Endothelial cell of umbilical vein (primary cell): ENCODE measurements around the gene ATXN1. TPM values are rescaled to one million over a fixed set of nuclear protein-coding genes. Genes with fewer than 3 reads are reported as not detected.

Experiments used
- BruUV-seq: library from RNA; stranded (reverse); fragments of 400-500 nt; replicated peaks from 2 replicates; lab custom pipeline; 2021; lab: Mats Ljungman, UMichigan
- CTCF ChIA-PET: fragments of 300-600, 350-600 bp; sonication (Branson Sonifier 250); formaldehyde crosslinking; loops from one replicate; lab custom pipeline; 2021; ENCODE audit warnings: antibody characterized with exemption, inconsistent platforms; lab: Charles Lee
- POLR2A ChIA-PET: fragments of 300-600, 350-600 bp; sonication (Branson Sonifier 250); formaldehyde crosslinking; loops from one replicate; lab custom pipeline; 2021; ENCODE audit warnings: antibody characterized with exemption, inconsistent platforms; lab: Charles Lee
- DNase-seq: peaks from one replicate; pipeline ENCODE4 v3.0.0-alpha.2; 2011; ENCODE audit warnings: low read depth, low spot score
- FAIRE-seq: peaks from 2 replicates; lab custom pipeline; 2011; peaks lifted over from hg19 to GRCh38; lab: Jason Lieb, UNC
- H2AFZ ChIP-seq: 2 replicates; pipeline ENCODE4 v1.6.0; 2012; ENCODE audit warnings: low read depth, low read length, control low read depth, inconsistent platforms
- H3K27ac ChIP-seq: 2 replicates; pipeline ENCODE4 v1.5.1; 2011; ENCODE audit warnings: low read depth, mild to moderate bottlenecking, control low read depth, low read length, moderate library complexity; ENCODE audit not compliant: insufficient read depth
- H3K27me3 ChIP-seq, 2 experiments: 2 replicates each; pipeline versions ENCODE4 v1.6.0 to v1.6.1; 2011; ENCODE audit warnings: low read length in 2 of 2, mixed read lengths in 1 of 2; ENCODE audit not compliant: control insufficient read depth in 2 of 2, insufficient read depth in 2 of 2
- H3K36me3 ChIP-seq, 2 experiments: 2 replicates in 1 of 2; 3 replicates in 1 of 2; pipeline ENCODE4 v1.5.1; 2011; ENCODE audit warnings: low read length in 2 of 2, mild to moderate bottlenecking in 1 of 2, moderate library complexity in 1 of 2; ENCODE audit not compliant: control insufficient read depth in 2 of 2, insufficient read depth in 2 of 2; ENCODE audit errors: extremely low read depth in 1 of 2
- H3K4me1 ChIP-seq: 3 replicates; pipeline ENCODE4 v1.5.1; 2011; ENCODE audit warnings: mild to moderate bottlenecking, low read length; ENCODE audit not compliant: control insufficient read depth, insufficient read depth; ENCODE audit errors: extremely low read depth
- H3K4me2 ChIP-seq: 2 replicates; pipeline ENCODE4 v1.6.1; 2011; ENCODE audit warnings: low read length, control low read depth, mixed read lengths; ENCODE audit not compliant: insufficient read depth
- H3K4me3 ChIP-seq, 3 experiments: fragments of 200-600 bp in 1 of 3; sonication (generic), shearing (Covaris generic) in 1 of 3; replicated peaks in 1 of 3; 2 replicates each; pipeline ENCODE4 v1.5.1; 2011 to 2016; ENCODE audit warnings: control low read depth in 3 of 3, low read length in 3 of 3, mild to moderate bottlenecking in 2 of 3, inconsistent platforms in 1 of 3, low read depth in 1 of 3, moderate library complexity in 1 of 3; ENCODE audit not compliant: insufficient read depth in 1 of 3
- H3K79me2 ChIP-seq: 2 replicates; pipeline ENCODE4 v1.6.0; 2012; ENCODE audit warnings: low read length, inconsistent platforms; ENCODE audit not compliant: control insufficient read depth, insufficient read depth
- H3K9ac ChIP-seq: replicated peaks from 2 replicates; pipeline ENCODE3; 2011; ENCODE audit warnings: low read length, control low read depth; ENCODE audit not compliant: insufficient read depth; ENCODE audit errors: extremely low read depth
- H3K9me1 ChIP-seq: replicated peaks from 3 replicates; pipeline ENCODE4 v1.6.0; 2011; ENCODE audit warnings: mild to moderate bottlenecking, low read length; ENCODE audit not compliant: control insufficient read depth, insufficient read depth; ENCODE audit errors: extremely low read depth
- H3K9me3 ChIP-seq: replicated peaks from 2 replicates; pipeline ENCODE4 v1.5.1; 2012; ENCODE audit warnings: low read length, inconsistent platforms; ENCODE audit not compliant: control insufficient read depth, insufficient read depth
- H4K20me1 ChIP-seq: replicated peaks from 2 replicates; pipeline ENCODE3; 2011; ENCODE audit warnings: mild to moderate bottlenecking, low read length; ENCODE audit not compliant: control insufficient read depth, insufficient read depth; ENCODE audit errors: extremely low read depth
- CTCF ChIP-seq, 2 donors: IDR thresholded peaks; 1 replicate in 1 of 2; 2 replicates in 1 of 2; pipeline ENCODE4 v1.5.1; 2011; ENCODE audit warnings: low read length in 2 of 2, mild to moderate bottlenecking in 2 of 2, moderate library complexity in 2 of 2, control low read depth in 1 of 2, inconsistent platforms in 1 of 2, low read depth in 1 of 2; ENCODE audit not compliant: insufficient read depth in 1 of 2; ENCODE audit errors: extremely low read depth in 1 of 2
- EZH2 ChIP-seq: IDR thresholded peaks from 2 replicates; pipeline ENCODE4 v1.6.1; 2012; ENCODE audit warnings: borderline replicate concordance, low read depth, mild to moderate bottlenecking, moderate library complexity, low read length, inconsistent platforms; ENCODE audit not compliant: severe bottlenecking
- FOS ChIP-seq: IDR thresholded peaks from 2 replicates; pipeline ENCODE4 v1.6.1; 2011; ENCODE audit warnings: mild to moderate bottlenecking, low read length, moderate library complexity, borderline replicate concordance; ENCODE audit not compliant: insufficient read depth
- GATA2 ChIP-seq: IDR thresholded peaks from 2 replicates; pipeline ENCODE4 v1.7.0; 2011; ENCODE audit warnings: low read depth, mild to moderate bottlenecking, moderate library complexity, mixed read lengths, low read length; ENCODE audit not compliant: insufficient read length, insufficient read depth
- JUN ChIP-seq: IDR thresholded peaks from 2 replicates; pipeline ENCODE4 v1.6.1; 2011; ENCODE audit warnings: borderline replicate concordance, low read depth; ENCODE audit not compliant: insufficient read length, insufficient read depth
- MAX ChIP-seq: IDR thresholded peaks from 2 replicates; pipeline ENCODE4 v1.6.1; 2011; ENCODE audit not compliant: insufficient read depth, insufficient read length
- MYC ChIP-seq: IDR thresholded peaks from one replicate; pipeline ENCODE4 v1.6.1; 2011; ENCODE audit warnings: mild to moderate bottlenecking, low read depth, low read length
- POLR2A ChIP-seq: IDR thresholded peaks from 2 replicates; pipeline ENCODE4 v1.6.1; 2012; ENCODE audit warnings: low read depth, mild to moderate bottlenecking, control low read depth, low read length
- POLR2AphosphoS5 ChIP-seq: IDR thresholded peaks from 2 replicates; pipeline ENCODE4 v1.6.1; 2012; ENCODE audit warnings: low read depth, mild to moderate bottlenecking, control low read depth, low read length, moderate library complexity; ENCODE audit not compliant: insufficient read depth
- dilution Hi-C: fragments of 300-500 bp; cut with MboI; formaldehyde crosslinking; loops from one replicate; pipeline ENCODE4 v1.15.0; 2019; ENCODE audit warnings: low sequenced_read_pairs; ENCODE audit not compliant: extremely low pct_ligation_motif_present
- intact Hi-C: fragments of 100-400 bp; cut with micrococcal nuclease; formaldehyde crosslinking; loops from one replicate; pipeline ENCODE4 v1.10.0; 2022
- polyA plus RNA-seq, 4 experiments: library from polyadenylated mRNA; depleted of rRNA in 3 of 4; stranded (reverse) in 3 of 4; unstranded in 1 of 4; fragments of >200 nt; gene quantifications; 2 replicates each; pipeline versions ENCODE4 v1.2.1 to v1.2.3, GENCODE V29; 2011 to 2012; ENCODE audit warnings: missing spikeins in 1 of 4
- total RNA-seq: library from RNA; stranded (reverse); gene quantifications from 2 replicates; pipeline ENCODE4 v1.2.3, GENCODE V29; 2021

Gene ATXN1
- total and polyA plus RNA-seq, 2 donors (not counting 3 experiments of a cell fraction or from before 2014, with no cell fraction given): 16.4 to 33.0 TPM

- H4K20me1 ChIP-seq: no peaks in the 10 kb centered on the region
- no peaks in the 10 kb centered on the region for H3K79me2 ChIP-seq
- DNase-seq (peak; percentile 93), FAIRE-seq (peak; percentile 82)
- H3K4me2 ChIP-seq: peak overlapping the region; percentile 89
- peak overlapping the region; percentile 83 for H3K27ac ChIP-seq
- TF ChIP-seq FOS (peak; percentile 76), POLR2A (no peak), MYC (no peak), POLR2AphosphoS5 (no peak), MAX (no peak), JUN (peak; percentile 70), GATA2 (no peak), CTCF (IDR thresholded peaks at IDR 0.05; ENCODE audit: extremely low read depth in 1 of 2, insufficient read depth in 1 of 2, low read depth in 1 of 2, low read length in 2 of 2) (no peak), EZH2 (no peak)
- CTCF ChIA-PET: interaction anchor here (1.1 to 7.6 kb wide), 7 partner anchors 8 to 210 kb away, joined by 3 to 59 read pairs (median 12); partner anchors contain the start of gene ATXN1
- no TSS peak for BruUV-seq
- no peaks in the 10 kb centered on the region for H3K9me1 ChIP-seq
- intact Hi-C loops: loop anchor here (1.0 kb wide), 2 partner anchors 11 to 36 kb away; no protein-coding TSS in a partner anchor
- dilution Hi-C loops: no loop called here
- no peaks in the 10 kb centered on the region for H3K27me3 ChIP-seq
- peaks cover 64% of the 10 kb centered on the region for H3K4me1 ChIP-seq
- no peak overlapping the region for H3K4me3 ChIP-seq
- POLR2A ChIA-PET: interaction anchor here (0.5 to 1.3 kb wide), 3 partner anchors 11 to 39 kb away, joined by 3 to 11 read pairs (median 4); no protein-coding TSS in a partner anchor
- no peak overlapping the region for H2AFZ ChIP-seq
- no peaks in the 10 kb centered on the region for H3K9me3 ChIP-seq
- peak overlapping the region; percentile 33 for H3K9ac ChIP-seq
- H3K36me3 ChIP-seq: no peaks in the 10 kb centered on the region
Measured at GRCh38 chr6:16723826-16724225, 37.4 kb downstream of the ATXN1 start.
